Measurements from ENCODE around the gene INO80D. TPM values are rescaled to one million over a fixed set of nuclear protein-coding genes. Genes with fewer than 3 reads are reported as not detected.
"Not testable (repeated sequence)": the region's sequence is repeated elsewhere in the genome, so short reads cannot be mapped to it uniquely, and the experiment has no call there.

The INO80D gene, protein sequence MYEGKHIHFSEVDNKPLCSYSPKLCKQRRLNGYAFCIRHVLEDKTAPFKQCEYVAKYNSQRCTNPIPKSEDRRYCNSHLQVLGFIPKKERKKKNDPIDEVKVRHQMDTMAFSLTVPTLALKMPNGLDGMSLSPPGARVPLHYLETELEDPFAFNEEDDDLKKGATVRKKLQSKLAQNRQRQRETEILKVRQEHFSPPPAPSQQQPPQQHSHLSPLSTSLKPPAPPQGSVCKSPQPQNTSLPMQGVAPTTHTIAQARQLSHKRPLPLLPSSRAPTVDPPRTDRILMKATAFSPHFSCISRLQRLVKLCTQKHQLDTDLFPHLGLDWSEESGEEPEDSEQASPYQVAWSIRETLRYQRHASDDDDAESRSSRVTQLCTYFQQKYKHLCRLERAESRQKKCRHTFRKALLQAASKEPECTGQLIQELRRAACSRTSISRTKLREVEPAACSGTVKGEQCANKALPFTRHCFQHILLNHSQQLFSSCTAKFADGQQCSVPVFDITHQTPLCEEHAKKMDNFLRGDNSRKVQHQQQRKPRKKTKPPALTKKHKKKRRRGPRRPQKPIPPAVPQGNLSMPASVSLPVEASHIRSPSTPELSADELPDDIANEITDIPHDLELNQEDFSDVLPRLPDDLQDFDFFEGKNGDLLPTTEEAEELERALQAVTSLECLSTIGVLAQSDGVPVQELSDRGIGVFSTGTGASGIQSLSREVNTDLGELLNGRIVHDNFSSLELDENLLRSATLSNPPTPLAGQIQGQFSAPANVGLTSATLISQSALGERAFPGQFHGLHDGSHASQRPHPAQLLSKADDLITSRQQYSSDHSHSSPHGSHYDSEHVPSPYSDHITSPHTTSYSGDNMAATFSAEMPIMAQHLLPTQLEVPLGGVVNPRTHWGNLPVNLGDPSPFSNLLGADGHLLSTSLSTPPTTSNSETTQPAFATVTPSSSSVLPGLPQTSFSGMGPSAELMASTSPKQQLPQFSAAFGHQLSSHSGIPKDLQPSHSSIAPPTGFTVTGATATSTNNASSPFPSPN
- 18.1 and 18.8 TPM in 2 replicates for total RNA-seq
- long read RNA-seq, partial matches to known transcripts = 11 of 20 reads
- long read RNA-seq, other reads (novel, unspliced or antisense) = 9 of 20 reads

- Mint-ChIP-seq H3K36me3 (ENCODE audit: low read depth) (peaks cover 3% of the 10 kb centered on the region), H3K4me3 (peak within 1 kb of the TSS; percentile 98), H3K9me3 (no peaks in the 10 kb centered on the region), H3K27me3 (ENCODE audit: low read depth) (no peaks in the 10 kb centered on the region), H3K4me1 (peaks cover 37% of the 10 kb centered on the region), H3K27ac (ENCODE audit: unreplicated experiment) (peak within 1 kb of the TSS; percentile 99)
- TF ChIP-seq CTCF (conservative IDR thresholded peaks at IDR 0.05) = peak; percentile 62
- peak; percentile 57 for DNase-seq (ENCODE audit: low read depth, low spot score)
These were observed at the start of gene INO80D for GRCh38 chr2:206085742-206086445. TSS of gene INO80D (minus strand) at chr2:206086174. CDS start at chr2:206063016, 23,158 bp downstream.

GRCh38 chr2:206127656-206128055 lies 41.7 kb upstream of the INO80D start:
- no peaks in the 10 kb centered on the region for H3K4me1 Mint-ChIP-seq
- H3K27ac Mint-ChIP-seq (ENCODE audit: unreplicated experiment) = no peak overlapping the region
- H3K9me3 Mint-ChIP-seq = no peaks in the 10 kb centered on the region
- no peak for TF ChIP-seq CTCF (conservative IDR thresholded peaks at IDR 0.05)
- H3K4me3 Mint-ChIP-seq = no peak overlapping the region
- H3K27me3 Mint-ChIP-seq (ENCODE audit: low read depth) = no peaks in the 10 kb centered on the region
- H3K36me3 Mint-ChIP-seq (ENCODE audit: low read depth) = peaks cover 3% of the 10 kb centered on the region
- no peak for DNase-seq (ENCODE audit: low read depth, low spot score)

- Mint-ChIP-seq H3K36me3 (ENCODE audit: low read depth) (peaks cover 6% of the 10 kb centered on the region), H3K27ac (ENCODE audit: unreplicated experiment) (no peak overlapping the region), H3K27me3 (ENCODE audit: low read depth) (no peaks in the 10 kb centered on the region), H3K9me3 (no peaks in the 10 kb centered on the region), H3K4me1 (no peaks in the 10 kb centered on the region), H3K4me3 (no peak overlapping the region)
- no peak for TF ChIP-seq CTCF (conservative IDR thresholded peaks at IDR 0.05)
- no peak for DNase-seq (ENCODE audit: low read depth, low spot score)
These were observed 39.9 kb upstream of the INO80D start for GRCh38 chr2:206125901-206126300.

DNA sequence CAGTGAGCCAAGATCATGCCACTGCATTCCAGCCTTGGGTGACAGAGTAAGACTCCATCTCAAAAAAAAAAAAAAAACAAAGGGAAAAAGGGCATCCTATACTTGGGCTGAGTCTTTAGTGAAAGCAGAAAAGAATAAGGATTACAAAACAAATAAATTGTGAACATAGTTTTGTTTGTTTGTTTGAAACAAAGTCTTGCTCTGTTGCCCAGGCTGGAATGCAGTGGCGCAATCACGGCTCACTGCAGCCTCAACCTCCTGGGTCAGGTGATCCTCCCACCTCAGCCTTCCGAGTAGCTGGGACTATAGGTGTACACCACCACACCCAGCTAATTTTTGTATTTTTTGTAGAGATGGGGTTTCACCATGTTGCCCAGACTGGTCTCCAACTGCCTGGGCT lies 36.6 kb upstream of the INO80D start:
- H3K4me1 Mint-ChIP-seq; H3K27me3 Mint-ChIP-seq (ENCODE audit: low read depth); H3K27ac Mint-ChIP-seq (ENCODE audit: unreplicated experiment); DNase-seq (ENCODE audit: low read depth, low spot score); H3K4me3 Mint-ChIP-seq; H3K9me3 Mint-ChIP-seq: not testable (repeated sequence)
- H3K36me3 Mint-ChIP-seq (ENCODE audit: low read depth) = peaks cover 12% of the 10 kb centered on the region

GRCh38 chr2:206116278-206116677 lies 30.3 kb upstream of the INO80D start:
- no peak for DNase-seq (ENCODE audit: low read depth, low spot score)
- no peak for TF ChIP-seq CTCF (conservative IDR thresholded peaks at IDR 0.05)
- Mint-ChIP-seq H3K27ac (ENCODE audit: unreplicated experiment) (no peak overlapping the region), H3K4me1 (no peaks in the 10 kb centered on the region), H3K9me3 (no peaks in the 10 kb centered on the region), H3K36me3 (ENCODE audit: low read depth) (peaks cover 33% of the 10 kb centered on the region), H3K4me3 (no peak overlapping the region), H3K27me3 (ENCODE audit: low read depth) (no peaks in the 10 kb centered on the region)

Measured in neural crest cell (in vitro differentiated cells).